T1000 (cell line): Measurements from ENCODE around the gene SLC2A9.
"Not testable (repeated sequence)": the region's sequence is repeated elsewhere in the genome, so short reads cannot be mapped to it uniquely, and the experiment has no call there.

Experiments
- DNase-seq: peaks from one replicate; lab custom pipeline; 2025; ENCODE audit warnings: mixed read lengths; lab: John Stamatoyannopoulos, UW

The SLC2A9 gene

DNA sequence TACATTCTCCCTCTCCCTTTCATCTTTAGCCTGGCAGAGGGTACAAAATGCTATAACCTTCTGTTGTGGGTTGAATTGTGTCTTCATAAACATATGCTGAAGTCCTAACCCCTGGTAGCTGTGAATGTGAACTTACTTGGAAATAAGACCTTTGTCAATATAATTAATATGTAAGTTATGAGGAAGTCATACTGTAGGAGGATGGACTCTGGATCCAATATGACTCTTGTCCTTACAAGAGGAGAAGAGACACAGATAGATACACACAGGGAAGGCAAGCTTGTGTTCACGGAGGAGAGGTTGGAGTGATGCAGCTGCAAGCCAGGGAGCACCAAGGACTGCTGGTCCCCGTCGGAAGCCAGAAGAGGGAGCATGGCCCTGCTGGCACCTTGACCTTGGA is 94.7 kb downstream of the SLC2A9 start:
- DNase-seq = no peak

DNA sequence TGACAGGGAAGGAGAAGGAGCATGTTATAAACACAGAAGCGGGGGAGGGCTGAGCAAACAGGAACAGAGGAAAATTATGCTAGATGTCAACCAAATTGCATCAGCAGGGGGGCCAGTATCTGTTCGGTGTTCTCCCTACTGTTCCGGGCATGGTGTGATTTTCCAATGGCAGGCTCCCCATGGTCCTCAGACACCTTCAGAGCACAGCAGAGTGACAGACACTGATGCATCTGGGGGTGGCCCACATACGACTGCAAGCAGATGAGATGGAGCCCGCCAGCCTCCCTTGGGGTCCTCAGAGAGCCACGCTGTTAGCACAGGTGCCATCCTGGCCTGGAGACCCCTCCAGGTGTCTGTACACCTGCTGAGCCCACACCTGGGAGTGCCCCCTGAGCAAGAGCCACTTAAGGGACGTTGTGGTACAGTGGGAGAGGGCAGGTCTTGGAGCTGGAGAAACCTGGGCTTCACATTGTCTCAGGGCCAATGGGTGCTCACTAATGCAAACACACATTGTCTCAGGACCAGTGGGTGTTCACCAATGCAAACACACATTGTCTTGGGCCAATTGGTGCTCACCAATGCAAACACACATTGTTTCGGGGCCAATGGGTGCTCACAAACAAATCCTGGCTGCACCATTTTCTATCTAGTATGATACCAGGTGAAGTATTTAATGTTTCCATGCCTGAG is 95.4 kb downstream of the SLC2A9 start:
- no peak for DNase-seq

DNA sequence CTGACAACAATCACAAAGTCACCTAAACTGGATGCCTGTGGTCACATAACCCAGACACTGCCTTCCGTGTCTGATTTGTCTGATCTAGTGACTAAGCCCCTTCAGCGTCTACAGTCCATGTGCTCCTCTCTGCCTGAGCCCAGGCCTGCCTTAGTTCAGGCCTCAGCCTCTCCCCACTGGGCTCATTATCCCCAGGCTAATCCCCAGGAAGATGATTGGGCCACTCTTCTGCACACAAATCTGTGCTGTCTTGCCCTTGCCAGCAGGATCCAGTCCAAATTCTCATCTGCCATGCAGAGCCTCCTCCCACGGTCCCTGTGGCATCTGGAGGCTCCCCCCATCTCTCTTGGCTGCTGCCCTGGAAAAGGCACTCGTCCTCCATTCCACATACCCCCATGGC is 96.5 kb downstream of the SLC2A9 start:
- DNase-seq = no peak

DNA sequence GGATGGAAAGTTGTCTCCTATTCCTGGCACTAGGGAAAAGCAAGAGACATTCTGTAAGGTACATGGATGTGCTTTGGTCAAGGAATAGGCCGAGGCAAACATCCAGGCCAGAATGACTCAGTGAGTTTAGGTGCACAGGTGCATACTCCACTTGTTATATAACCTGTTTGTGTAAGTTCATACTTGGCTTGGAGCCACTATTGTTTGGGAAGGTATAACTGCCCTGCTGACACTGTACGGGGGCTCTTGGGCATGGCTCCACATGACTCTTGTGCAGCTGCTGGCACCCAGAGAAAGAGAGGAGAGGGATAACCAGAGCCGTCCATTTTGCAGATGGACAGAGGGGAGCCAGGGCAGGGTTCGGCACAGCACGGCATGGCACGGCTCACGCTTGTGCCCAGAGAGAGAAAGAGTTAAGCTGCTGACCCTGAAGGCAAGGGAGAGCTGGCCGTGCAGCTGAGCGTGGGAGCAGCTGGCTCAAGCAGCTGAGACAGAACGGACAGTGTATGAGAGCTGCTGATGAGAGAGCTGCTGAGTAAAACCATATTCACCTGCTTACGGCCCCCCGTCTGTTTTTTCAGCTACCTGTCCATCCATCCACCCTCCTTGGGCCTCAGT is 98.0 kb downstream of the SLC2A9 start:
- DNase-seq = no peak

DNA sequence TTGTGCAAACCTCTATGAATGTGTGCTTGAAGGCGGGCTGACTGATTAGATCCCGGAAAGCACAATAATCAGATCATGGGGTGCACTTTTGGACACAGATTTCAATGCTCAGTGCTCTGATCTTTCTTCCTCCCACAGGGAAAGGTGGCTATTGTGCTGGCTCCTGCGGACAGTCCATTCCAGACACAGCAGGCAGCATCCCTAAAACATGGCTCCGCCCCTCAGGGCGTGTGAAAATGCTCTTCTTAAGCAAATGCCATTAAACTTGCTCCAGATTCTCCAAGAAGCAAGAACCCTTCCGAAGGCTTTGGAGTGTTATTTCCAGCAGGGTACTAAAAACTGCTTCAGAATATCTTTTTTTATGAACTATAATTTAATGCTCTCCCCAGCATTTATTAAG is 100.0 kb downstream of the SLC2A9 start:
- no peak for DNase-seq

DNA sequence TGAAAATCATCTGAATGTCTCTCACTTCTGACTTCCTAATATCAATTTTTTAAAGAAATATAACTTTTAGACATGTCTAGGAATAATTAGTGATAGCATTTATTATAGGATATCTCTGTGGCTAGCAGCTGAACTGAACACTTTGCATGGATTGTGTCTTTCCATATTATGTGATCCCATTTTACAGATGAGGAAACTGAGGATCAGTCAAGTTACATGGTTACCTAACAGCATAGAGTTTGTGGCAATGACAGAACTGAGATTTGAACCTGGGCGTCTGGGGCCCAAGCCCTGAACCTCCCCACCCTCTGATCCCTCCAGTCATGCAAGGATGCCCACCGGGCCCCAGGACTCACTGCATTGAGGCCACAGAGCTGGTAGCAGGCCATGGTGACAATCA is 101.3 kb downstream of the SLC2A9 start:
- DNase-seq = no peak

DNA sequence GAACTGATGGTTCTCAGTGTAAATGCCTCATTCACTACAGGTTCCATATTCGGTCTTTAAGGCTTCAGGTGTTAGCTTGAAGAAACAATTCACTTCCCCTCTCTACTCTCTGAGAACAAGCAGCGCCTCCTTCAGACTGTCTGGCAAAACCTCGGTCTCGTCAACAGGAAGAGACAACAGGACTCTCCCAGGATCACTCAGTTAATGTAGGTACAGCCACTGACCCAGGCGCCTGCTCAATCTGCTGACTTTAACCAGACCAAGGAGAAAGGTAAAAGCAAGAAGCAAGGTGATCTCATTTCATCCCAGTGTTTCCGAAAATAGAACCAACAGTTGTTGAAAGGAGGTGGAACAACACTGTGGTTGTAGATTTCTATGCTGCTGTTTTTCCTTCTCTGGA is 102.2 kb downstream of the SLC2A9 start:
- no peak for DNase-seq

DNA sequence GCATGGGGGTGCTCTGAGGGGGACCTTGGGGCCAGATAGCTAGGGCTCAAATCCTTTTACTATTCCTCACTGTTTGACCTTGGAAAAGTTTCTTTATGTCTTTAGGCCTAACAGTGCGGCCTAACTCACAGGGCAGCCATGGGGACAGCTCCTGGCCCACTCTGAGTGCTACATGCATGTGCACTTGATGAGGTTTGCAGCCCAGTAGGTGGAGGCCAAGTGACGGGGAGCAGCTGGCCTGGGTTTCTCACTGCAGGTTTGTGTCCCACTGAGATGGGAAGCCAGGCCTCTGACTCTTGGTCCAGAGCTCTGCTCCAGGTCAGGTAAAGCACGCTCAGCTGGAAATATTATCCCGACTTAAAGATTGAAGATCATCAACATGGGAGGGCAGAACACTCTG is 102.8 kb downstream of the SLC2A9 start:
- DNase-seq = no peak

DNA sequence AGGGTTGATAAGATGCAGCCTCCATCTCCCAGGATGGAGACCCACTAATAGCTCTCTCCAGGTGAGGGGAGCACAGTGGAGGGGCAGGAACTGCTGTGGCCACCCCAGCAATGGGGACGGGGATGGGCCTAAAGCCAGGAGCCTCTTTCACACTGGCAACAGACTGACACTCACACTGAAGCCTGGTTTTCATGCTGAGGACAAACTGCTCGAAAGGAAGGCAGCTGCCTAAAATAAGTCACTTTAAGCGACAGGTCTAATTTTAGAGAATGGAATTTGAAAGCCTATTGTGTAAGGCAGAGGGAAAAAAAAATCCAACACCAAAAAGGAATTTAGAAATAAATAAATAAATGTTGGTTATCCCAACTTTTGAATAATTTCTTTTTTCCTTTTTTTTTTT is 104.4 kb downstream of the SLC2A9 start:
- no peak for DNase-seq

DNA sequence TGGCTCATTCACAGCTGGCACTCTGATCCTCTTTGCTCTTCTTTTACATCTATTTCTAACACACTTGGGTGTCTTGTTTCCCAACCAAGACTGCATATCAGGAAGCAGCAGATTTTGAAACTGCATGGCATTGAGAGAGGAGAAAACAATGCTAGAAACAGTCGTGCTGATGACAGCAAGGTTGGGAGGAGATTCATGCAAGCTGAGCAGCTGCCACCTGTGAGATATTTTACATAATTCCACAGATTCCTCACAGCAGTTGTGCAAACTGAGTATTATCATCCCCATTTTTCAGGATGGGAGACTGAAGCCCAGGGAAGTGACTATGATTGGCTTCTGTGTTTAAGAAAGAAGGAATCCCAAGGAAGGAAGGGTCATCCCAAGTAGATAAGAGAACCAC is 105.0 kb downstream of the SLC2A9 start:
- no peak for DNase-seq

DNA sequence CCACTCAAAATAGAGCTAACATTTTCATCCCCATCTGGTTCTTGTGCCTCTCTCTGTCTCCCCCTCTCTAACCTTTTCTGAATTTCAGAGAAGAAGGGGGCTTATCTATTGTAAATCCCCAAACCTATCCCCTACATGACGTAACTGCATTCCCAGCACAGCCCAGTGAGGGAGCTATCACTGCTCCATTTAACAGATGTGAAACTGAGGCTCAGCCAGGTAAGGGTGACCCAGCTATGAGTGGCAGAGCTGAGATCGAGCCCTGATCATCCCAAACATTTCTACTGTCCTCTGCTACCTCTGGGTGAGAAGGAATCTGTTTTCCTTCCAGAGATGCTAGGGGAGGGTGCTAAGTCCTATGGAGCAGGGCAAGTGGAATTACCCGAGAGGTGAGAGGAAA is 107.5 kb downstream of the SLC2A9 start:
- no peak for DNase-seq

DNA sequence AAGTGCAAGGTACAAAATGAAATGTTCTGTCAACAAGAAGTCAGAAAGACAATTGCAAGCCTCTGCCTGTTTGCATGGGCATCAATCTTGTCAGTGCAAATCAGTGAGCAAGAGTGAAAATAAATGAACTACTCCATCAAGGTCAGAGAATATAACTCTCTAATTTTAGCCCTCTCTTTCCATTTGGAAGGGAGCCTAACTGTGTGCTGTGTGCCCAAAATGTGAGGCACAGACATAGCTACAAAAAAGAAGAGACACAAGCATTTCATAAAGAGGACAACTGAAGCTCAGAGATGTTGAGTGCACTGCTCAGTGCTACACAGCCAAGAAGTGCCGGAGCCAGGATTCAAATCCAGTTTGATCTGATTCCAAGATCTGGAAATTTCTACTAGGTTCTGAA is 114.3 kb downstream of the SLC2A9 start:
- no peak for DNase-seq

DNA sequence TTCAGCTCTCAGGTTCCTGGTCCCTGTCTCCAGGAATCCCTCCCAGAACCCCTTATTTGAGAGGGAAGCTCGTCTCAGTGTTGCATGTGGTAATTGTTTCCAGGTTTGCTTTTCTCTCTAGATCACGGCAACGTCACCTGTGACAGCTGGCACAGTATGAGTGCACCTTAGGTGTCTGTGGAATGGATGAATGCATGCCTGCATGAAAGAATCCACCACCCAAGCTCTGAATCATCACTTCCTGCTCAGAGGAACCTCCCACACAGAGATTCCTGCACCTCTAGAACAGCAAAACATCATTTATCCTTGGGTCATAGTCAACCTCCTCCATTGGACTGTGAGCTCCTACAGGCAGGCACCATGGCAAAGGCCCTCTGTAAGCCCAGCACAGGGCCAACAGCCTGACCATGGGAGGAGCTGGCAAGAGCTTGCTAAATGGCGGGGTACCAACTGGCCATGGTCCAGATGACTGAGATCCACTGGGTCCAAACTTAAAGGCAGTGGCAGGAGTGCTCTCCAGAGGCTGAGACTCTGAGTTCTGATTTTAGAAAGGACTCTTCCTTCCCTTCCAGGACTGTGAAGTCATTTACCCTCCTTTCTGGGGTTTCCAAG is 116.2 kb downstream of the SLC2A9 start:
- no peak for DNase-seq

DNA sequence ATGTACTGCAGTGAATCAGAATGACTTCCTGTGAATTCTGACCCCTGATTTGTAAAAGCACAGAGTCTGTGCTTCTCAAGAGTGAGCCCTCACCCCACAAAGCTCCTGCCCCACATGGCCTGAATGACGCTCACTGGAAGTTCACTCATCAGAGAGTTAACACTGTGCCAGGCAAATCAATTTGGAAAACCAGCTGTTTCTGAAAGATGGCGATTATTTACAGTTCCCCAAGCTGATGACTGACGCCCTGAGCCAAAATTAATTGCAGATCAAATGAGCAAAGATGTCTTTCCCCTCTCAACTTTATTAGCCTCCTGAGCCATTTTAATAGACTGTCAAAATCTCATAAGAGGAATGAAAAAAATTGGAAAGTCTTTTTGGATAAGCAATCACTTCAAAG is 118.0 kb downstream of the SLC2A9 start:
- DNase-seq = no peak

DNA sequence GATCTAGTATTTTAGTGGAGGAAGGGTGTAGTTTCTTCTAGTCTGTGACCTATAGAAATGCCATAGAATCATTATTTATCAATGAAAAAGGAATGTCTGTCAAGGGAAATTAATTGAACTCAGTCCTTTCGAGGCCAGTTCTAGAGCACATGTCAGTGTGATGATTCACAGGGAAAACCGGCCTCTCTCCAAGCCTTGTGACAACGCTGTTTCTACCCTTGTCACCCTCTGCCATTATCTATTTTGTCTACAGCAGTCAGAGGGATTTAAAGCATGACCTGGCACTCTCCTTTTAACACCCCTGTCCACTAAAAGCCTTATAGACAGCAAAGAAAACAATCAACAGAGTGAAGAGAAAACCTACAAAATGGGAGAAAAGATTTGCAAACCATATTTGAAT is 120.0 kb downstream of the SLC2A9 start:
- DNase-seq = no peak

DNA sequence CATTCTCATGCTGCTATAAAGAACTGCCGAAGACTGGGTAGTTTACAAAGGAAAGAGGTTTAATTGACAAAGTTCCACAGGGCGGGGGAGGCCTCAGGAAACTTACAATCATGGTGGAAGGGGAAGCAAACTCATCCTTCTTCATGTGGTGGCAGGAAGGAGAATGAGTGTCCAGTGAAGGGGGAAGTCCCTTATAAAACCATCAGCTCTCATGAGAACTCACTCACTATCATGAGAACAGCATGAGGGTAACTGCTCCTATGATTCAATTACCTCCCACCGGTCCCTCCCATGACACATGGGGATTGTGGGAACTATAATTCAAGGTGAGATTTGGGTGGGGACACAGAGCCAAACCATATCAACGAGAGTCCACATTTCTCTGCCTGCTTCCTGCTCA is 120.7 kb downstream of the SLC2A9 start:
- not testable (repeated sequence) for DNase-seq

DNA sequence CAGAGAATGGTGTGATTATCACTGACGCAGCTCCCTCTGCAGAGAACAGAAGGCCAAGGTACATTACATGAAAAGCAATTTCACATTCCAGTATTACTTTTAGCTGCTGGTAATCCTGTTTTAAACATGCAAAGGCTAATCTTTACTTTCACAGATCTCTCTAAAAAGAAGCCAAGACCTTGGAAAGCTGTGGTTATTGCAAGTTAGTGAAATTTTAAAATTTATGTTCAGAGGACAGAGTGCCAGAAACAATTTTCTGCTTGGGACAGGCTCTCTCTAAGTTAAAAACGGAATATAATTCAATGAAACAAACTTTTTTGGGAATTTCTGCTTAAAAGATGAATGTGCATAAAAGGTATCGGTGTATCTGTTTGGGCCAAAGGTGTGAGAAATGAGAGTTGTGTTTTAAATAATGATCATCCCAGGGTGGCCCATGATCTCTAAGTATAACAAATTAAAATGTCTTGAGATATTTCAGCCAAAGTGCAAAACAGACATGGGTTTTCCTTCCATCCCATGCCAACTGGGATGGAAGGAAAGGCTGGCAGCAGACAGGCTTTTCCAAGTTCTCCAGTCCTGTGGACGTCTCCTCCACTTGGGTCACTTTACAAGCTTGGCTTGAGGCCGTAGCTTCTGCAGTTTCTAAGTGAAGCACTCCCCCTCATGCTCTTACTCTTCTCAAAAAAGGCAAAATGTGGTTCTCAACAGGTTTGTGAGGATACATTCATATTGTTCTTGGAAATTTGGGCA is 121.8 kb downstream of the SLC2A9 start:
- no peak for DNase-seq

DNA sequence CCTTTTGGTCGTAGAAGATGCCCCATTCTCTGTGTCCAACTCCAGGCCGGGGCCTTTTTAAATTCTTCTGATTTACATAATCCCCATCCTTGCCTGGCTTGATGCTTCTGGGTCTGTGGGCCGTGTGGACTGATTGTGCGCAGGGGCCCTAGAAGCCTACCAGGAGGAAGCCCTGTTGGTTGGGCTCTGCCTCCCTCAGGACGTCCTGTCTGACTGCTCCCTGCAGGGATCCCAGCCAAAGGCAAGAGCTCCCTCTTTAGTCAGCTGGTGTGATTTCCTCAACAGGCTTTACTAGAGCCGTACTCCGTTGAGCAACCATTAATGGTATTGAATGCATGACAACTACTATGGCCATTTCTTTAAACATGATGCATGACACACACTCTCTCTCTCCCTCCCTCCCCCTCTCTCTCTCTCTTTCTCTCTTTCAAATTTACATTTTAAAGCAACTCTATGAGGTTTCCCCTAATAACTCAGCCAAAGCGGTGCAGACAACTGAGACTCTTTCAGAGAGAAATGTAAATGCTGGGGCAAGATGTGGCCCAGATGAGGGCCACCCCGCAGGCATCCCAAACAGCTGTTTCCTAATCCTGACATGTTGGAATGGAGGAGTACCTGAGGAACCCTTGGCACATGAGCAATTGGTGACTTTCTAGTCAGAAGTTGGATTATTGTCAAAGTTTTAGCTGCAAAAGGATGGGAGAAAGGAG is 122.5 kb downstream of the SLC2A9 start:
- DNase-seq = no peak

DNA sequence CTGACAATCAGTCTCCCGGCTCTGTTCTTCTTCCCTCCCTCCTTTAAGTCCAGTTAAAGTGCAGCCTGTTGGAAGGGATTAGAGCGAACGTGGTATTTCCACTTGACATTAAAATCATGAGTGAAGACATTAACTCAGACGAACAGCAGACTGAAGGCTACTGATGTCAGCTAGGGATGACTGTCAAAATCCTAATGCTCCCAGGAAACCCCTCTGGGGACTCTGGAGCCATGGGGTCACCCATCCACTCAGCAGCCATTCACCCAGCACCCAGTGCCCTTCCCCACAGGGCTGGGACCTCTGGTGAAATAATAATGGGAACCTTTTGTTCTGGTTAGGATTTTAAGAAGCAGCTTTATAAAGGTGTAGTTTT is 126.0 kb downstream of the SLC2A9 start:
- DNase-seq = no peak

DNA sequence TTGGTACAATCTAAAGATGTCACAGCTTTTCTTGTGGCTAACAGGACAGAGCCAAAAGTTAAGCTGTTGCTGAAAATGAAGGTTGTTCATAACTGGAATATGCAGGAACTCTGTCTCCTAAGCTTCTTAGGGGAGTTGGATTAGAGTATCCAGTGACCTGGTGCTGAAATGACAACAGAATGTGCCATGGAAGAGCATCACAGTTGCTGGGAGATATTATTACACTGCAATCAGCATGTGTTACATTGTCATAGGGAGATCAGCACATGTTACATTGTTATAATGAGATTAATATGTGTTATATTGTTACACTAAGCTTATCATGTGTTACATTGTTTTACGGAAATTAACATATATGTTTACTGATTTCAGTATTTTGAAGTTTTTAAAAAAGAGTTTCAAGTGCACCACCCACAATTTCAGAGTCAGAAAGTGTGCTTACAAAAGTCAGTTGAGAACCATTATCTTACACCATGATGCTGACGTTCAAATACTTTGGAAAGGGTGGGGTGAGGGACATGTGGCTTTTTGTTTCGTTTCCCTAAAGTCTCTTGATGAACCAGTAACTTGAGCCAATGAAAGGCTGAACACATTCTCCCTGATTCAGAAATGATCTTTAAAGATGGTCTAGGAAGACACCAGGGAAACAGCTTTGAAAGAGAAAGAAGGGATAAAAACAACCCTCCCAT is 126.5 kb downstream of the SLC2A9 start:
- no peak for DNase-seq

DNA sequence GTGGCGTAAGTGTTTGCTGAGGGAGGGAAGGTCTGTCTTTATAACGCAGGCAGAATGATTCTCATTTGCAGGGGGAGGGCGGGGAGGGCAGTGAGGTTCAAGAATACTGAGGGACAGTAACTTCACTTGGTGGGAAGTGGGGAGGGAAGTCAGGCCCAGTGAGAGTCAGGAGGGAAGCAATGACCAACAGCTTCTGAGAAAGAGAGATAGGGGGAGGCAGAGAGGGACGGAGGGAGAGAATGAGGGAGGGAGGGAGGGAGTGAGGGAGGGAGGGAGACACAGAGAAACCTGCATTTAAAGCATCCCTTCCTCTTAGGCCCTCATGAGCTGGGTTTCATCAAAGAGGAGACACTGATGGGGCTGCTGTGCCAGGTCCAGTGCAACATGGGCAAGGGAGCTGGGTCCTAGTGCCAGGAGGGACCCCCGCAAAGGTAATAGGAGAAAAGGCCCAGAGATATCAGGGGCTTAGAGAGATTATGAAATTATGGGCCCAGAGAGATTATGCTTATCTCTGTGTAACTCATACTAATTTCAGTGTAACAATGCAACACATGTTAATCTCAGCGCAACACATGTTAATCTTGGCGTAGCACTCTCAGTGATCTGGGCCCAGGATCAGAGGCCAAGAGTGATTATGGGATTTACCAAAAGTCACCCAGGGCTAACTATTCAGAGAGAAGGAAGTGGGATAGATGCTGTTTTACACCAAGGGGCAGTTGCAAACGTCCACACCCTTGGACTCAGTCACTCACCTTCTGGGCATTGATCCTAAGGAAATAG is 127.8 kb downstream of the SLC2A9 start:
- no peak for DNase-seq
